PFSK-1 (cell line): ENCODE measurements around the gene ACTL7A.

ENCODE experiments used
- FOXP2 ChIP-seq: optimal IDR thresholded peaks from 2 replicates; pipeline ENCODE3; 2011; ENCODE audit warnings: borderline replicate concordance, control low read depth, inconsistent platforms; ENCODE audit not compliant: insufficient read depth; ENCODE audit errors: extremely low read length, extremely low read depth
- POLR2AphosphoS5 ChIP-seq: IDR thresholded peaks from 2 replicates; pipeline ENCODE4 v1.6.1; 2012; ENCODE audit warnings: low read depth, mild to moderate bottlenecking, control low read depth, low read length, moderate library complexity
- SIN3A ChIP-seq: IDR thresholded peaks from 2 replicates; pipeline ENCODE4 v1.6.1; 2012; ENCODE audit warnings: mild to moderate bottlenecking, low read length, moderate library complexity, borderline replicate concordance; ENCODE audit not compliant: insufficient read depth
- TAF1 ChIP-seq: IDR thresholded peaks from 2 replicates; pipeline ENCODE4 v1.6.1; 2012; ENCODE audit warnings: low read length, control low read depth, borderline replicate concordance; ENCODE audit not compliant: insufficient read depth
- TF ChIP-seq, protein P1 (sequence below), 2 experiments: IDR thresholded peaks; 2 replicates each; pipeline versions ENCODE4 v1.6.1 to v1.8.0; 2011 to 2012; ENCODE audit warnings: low read depth in 2 of 2, low read length in 2 of 2, control low read depth in 1 of 2, inconsistent platforms in 1 of 2, mild to moderate bottlenecking in 1 of 2, moderate library complexity in 1 of 2; ENCODE audit not compliant: insufficient read depth in 1 of 2

The ACTL7A gene

DNA sequence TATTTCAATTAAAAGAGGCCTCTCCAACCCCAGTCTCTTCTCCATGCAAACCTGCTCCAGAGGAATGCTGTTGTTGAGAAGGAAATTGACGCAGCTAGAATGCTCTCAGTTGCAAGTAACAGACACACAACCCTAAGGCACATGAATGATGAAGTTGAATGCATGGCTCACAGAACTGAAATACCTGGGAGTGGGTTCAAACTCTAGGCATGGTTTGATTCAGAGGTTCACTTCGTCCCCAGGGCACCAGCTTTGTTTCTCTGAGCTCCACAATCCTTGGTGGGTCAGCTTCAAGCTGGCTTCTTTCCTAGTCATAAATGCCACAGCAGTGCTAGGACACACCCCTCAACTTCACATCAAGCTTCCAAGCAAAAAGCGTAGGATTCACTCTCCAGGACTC is 10.9 kb upstream of the ACTL7A start:
- TF ChIP-seq, protein P1, sequence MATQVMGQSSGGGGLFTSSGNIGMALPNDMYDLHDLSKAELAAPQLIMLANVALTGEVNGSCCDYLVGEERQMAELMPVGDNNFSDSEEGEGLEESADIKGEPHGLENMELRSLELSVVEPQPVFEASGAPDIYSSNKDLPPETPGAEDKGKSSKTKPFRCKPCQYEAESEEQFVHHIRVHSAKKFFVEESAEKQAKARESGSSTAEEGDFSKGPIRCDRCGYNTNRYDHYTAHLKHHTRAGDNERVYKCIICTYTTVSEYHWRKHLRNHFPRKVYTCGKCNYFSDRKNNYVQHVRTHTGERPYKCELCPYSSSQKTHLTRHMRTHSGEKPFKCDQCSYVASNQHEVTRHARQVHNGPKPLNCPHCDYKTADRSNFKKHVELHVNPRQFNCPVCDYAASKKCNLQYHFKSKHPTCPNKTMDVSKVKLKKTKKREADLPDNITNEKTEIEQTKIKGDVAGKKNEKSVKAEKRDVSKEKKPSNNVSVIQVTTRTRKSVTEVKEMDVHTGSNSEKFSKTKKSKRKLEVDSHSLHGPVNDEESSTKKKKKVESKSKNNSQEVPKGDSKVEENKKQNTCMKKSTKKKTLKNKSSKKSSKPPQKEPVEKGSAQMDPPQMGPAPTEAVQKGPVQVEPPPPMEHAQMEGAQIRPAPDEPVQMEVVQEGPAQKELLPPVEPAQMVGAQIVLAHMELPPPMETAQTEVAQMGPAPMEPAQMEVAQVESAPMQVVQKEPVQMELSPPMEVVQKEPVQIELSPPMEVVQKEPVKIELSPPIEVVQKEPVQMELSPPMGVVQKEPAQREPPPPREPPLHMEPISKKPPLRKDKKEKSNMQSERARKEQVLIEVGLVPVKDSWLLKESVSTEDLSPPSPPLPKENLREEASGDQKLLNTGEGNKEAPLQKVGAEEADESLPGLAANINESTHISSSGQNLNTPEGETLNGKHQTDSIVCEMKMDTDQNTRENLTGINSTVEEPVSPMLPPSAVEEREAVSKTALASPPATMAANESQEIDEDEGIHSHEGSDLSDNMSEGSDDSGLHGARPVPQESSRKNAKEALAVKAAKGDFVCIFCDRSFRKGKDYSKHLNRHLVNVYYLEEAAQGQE (IDR thresholded peaks at IDR 0.05; ENCODE audit: insufficient read depth in 1 of 2, low read depth in 2 of 2, low read length in 2 of 2) = no peak
- TF ChIP-seq TAF1 (no peak), SIN3A (no peak), POLR2AphosphoS5 (no peak), FOXP2 (no peak)

GRCh38 chr9:108852079-108852478 is 10.0 kb upstream of the ACTL7A start:
- TF ChIP-seq FOXP2 = no peak
- TF ChIP-seq TAF1 = no peak
- TF ChIP-seq, protein P1 (IDR thresholded peaks at IDR 0.05; ENCODE audit: insufficient read depth in 1 of 2, low read depth in 2 of 2, low read length in 2 of 2) = no peak
- TF ChIP-seq SIN3A = no peak
- TF ChIP-seq POLR2AphosphoS5 = no peak

DNA sequence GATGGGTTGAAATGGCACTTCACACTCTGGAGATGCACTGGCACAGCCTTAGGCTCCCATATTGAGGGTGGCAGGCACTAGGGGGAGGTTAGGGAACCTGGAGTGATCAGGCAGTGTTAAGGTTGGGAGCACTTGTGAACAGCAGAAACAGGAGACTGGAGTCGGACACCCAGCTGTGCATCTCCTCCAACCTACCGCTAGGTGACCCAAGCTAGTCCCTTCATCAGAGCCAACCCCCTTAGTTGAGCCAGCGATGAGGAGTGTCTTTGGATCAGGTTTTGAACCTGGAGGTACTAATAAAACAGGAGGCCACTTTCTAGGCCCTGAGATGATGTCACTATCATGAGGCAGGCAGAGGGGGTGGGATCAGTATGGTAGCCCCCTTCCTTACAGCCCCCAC is 8.0 kb upstream of the ACTL7A start:
- TF ChIP-seq, protein P1 (IDR thresholded peaks at IDR 0.05; ENCODE audit: insufficient read depth in 1 of 2, low read depth in 2 of 2, low read length in 2 of 2) = no peak
- TF ChIP-seq SIN3A (no peak), POLR2AphosphoS5 (no peak), TAF1 (no peak), FOXP2 (no peak)

DNA sequence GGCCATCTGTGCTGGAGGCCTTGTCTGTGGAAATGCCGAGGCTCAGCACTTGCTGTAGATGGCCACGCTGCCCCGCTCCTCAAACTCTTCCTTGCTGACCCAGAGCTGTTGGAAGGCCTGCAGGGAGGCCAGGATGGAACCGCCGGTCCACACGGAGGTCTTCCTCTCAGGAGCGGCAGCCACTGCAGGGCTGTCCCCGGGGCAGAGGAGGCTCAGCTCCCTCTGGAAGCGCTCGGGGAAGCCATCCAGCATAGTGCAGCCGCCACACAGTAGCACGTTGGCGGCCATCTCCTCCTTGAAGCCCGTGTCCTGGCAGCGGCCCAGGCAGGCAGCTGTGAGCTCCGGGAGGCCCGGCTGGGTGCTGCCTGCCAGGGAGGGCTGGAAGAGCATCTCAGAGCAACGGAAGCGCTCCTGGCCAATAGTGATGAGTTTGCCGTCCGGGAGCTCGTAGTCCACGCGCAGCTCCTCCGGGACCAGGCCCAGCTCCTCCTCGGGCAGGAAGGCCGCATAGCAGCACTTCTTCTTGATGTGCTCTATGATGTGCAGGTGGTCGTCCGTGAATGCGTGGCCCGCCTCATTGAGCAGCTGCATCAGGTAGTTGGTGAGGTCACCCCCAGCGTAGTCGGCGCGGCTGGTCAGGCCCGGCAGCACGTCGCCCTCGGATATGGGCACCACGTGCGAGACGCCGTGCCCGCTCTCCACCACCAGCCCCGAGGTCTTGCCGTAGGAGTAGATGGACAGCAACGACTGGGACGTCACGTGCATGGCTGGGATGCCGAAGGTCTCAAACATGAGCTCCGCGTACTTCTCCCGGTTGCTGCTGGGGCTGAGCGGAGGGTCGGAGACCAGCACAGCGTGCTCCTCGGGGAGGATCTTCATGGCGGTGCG is 7.2 kb upstream of the ACTL7A start:
- TF ChIP-seq SIN3A (no peak), POLR2AphosphoS5 (no peak), FOXP2 (no peak), TAF1 (no peak)

DNA sequence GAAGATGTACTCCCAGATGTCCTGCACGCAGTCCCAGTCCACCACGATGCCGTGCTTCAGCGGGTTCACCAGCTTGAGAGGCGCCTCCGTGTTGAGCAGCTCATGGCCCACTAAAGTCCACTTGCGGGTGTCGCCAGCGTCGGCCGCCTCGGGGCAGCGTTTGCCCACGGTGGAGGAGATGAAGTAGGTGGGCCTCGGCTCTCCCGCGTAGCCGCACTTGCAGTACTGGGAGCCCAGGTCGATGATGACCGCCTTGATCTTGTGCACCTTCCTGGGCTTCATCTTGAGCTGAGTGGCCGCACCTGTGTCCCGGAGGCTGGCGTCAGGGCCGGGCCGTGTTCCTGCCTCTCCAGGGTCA is 6.6 kb upstream of the ACTL7A start:
- TF ChIP-seq, protein P1 (IDR thresholded peaks at IDR 0.05; ENCODE audit: insufficient read depth in 1 of 2, low read depth in 2 of 2, low read length in 2 of 2) = no peak
- TF ChIP-seq SIN3A (no peak), POLR2AphosphoS5 (no peak), FOXP2 (no peak), TAF1 (no peak)
